GM15510 (cell line): Measurements from ENCODE around the gene FAM163B.

Source experiments
- POLR2A ChIP-seq: IDR thresholded peaks from 3 replicates; pipeline ENCODE4 v1.6.1; 2011; ENCODE audit warnings: borderline replicate concordance; ENCODE audit not compliant: insufficient read length; ENCODE audit errors: extremely low read depth

FAM163B gene

DNA sequence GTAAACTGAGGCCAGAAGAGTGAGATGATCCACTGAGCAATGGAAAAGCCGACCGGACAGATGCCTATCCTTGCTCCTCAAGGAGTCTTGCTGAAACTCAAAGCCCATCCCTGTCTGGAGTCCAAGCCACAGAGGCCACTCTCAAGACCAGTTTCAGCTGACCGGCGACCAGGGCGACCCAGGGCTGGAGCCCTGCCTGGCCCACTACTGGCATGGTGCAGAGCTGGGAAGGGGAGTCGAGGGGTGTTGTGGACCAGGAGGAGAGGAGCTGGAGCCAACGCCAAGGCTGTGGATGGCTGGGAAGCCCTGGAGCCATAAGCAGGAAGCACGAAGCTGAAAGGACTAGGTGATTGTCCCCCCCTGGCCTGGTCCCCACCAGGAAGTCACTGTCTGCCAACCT, 22.1 kb downstream of the FAM163B start:
- no peak for TF ChIP-seq POLR2A

DNA sequence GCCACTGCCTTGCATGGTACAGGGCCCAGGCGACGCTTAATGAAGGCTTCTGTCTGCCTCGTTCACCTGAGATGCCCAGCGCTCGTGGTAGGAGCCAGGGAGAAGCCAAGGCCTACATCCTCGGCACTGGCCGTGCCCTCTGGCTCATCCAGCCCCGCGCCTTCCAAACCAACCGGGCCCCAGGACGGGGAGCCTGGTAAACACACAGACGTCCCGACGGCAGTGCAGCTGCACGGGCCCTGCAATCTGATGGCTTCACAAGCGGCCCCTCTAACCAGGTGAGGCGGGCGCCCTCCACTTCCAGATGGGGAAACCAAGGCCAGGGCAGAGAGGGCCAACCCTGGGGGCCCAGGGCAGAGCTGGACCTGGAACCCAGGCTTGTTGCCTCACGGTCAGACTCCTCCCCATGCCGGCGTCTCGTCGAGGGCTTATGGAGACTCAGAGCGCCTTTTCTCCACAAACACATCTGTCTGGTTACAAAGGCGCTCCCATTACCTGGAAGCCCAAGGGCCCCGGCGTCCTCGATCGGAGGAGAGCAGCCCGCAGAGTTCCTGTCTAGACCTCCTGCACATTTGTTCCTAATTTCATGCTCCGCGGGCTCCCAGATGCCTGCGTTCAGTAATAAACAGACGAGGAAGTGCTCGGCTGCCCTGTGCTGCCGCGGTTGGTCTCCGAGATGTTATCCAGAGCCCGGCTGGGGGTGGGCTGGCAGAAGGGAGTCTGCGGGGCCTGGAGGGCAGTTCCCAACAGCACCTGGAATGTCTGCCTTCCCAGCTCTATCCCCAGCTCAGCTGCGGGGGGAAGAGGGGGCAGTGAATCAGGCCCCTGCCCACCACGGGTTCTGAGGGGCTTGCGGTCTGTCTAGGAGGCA, 23.5 kb downstream of the FAM163B start:
- no peak for TF ChIP-seq POLR2A

GRCh38 chr9:133584559-133585476, 24.4 kb downstream of the FAM163B start:
- no peak for TF ChIP-seq POLR2A

DNA sequence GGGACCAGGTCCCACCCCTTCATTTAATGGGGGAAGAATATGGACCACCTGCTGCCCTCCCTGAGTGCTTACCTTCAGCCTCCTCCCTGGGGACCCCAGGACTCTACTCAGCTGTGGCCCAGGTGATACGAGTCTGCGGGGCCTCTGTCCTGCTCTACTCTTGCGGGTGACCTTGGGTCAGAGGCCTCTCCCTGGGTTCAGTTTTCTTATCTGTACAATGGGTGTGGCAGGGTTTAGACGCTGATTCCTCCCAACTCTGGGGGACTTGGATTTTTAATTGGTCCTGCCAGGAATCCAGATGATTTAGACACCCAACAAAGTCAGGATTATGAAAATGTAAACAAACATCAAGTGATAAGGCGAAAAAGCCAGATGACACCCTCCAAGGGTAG, 25.0 kb downstream of the FAM163B start:
- no peak for TF ChIP-seq POLR2A

DNA sequence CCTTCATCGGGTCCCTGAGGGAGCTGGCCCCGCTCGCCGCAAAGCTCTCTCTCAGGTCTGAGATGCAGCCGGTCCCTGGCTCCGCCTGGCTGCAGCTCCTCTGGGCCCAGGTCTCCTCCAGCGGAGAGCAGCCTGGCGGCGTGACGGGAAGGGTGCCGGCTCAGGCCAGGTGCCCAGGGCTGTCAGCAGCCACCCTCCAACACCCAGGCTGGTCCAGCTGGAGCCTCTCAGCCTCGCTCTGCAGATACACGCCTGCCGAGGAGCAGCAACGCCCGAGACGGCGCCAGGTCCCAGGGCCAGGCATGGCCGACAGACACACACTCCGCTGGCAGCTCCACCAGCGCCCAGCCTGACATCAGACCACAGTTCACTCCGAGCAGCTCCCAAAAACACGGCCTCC, 25.6 kb downstream of the FAM163B start:
- no peak for TF ChIP-seq POLR2A

DNA sequence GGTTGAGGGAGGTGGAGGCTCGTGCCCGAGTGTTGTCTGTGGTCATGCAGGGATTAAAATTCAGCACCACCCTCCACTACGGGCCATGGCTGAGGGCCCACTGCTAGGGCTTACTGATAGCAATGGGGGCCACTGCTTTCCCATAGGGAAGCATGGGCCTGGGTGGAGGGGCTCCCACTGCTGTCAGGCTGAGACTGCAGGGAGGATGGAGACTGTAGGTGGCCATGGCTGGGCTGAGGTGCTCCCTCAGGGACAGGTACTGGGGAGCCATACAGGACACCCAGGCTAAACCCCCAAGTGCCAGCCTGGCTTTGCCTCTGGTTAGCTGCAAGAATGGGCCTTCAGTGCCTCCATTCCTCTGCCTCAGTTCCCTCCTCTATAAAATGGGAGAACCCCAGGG, 26.1 kb downstream of the FAM163B start:
- no peak for TF ChIP-seq POLR2A

GRCh38 chr9:133582501-133583045, 26.6 kb downstream of the FAM163B start:
- TF ChIP-seq POLR2A: no peak

DNA sequence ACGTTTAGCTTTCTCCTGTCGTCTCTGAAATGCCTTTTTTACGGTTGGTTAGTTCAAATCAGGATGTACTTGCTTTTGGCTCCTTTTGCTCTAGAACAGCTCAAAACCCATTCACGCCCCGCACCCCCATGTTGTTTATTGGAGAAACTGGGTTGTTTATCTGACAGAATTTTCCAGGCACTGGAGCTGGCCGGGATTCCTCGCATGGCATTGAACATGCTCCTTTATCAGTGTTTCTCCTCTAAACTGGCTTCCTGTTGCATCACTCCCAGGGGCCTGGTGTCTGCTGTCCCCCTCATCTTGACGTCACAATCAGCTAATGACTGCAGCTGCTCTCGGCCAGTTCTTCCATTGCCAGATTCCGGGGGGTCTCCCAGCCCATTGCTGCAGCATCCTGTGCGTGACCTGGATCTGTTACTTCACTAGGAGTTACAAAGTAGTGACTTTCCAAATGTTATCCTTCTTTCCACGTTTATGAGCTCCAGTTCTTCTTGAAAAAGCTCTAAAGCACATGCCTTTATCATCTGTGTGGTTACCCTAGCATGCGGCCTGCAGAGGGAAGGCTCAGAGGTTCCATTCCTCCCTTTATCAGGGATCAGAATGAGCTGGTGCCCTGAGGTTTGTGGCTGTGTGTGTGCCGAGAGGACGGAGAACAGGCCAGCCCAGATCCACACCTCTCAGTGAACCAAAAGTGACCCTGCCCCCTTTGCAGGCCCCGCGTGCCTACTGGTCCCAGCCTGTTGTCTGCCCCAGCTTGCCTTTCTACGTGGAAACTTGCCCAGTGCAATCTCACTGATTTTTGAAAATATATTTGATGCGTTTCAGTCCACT, 27.5 kb downstream of the FAM163B start:
- TF ChIP-seq POLR2A: no peak

GRCh38 chr9:133581011-133581410, 28.2 kb downstream of the FAM163B start:
- TF ChIP-seq POLR2A: no peak

- TF ChIP-seq POLR2A: no peak
Observed at GRCh38 chr9:133580419-133580738, 28.8 kb downstream of the FAM163B start.

DNA sequence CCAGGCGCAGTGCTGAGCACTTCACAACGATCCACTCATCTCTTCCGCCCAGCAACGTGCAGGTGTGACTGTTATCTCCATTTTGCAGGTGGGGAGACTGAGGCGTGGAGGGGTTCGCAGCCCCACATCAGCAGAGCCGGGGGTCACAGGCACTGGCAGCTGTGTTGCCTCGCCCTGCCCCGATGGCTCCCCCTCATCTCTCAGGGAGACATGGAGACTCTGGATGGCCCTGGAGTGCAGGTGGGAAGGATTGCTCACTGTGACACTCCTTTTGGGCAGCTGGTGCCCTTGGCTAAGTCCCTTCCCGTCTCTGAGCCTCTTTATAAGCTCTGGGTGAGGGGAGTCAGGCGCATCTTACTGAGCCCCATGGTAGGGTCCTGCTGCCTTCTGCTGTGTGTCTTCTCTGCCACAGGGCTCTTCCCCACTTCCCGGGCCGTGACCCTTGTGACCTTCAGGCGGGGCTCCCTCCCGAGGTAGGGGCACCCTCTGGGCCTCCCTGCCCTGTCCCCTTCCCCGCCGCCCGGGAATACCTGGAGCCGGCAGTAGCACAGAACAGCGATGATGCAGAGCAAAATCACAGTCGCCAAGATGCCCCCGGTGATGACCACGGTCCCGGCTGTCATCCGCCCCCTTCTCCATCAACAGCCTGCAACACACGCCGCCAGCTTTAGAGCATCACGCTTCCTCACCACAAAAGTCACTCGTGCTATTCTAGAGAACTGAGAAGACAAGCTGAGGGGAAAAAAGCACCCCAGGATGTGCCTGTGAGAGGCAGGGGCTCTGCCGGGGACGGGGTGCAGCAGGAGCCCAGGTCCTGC, 29.4 kb downstream of the FAM163B start:
- TF ChIP-seq POLR2A: no peak

DNA sequence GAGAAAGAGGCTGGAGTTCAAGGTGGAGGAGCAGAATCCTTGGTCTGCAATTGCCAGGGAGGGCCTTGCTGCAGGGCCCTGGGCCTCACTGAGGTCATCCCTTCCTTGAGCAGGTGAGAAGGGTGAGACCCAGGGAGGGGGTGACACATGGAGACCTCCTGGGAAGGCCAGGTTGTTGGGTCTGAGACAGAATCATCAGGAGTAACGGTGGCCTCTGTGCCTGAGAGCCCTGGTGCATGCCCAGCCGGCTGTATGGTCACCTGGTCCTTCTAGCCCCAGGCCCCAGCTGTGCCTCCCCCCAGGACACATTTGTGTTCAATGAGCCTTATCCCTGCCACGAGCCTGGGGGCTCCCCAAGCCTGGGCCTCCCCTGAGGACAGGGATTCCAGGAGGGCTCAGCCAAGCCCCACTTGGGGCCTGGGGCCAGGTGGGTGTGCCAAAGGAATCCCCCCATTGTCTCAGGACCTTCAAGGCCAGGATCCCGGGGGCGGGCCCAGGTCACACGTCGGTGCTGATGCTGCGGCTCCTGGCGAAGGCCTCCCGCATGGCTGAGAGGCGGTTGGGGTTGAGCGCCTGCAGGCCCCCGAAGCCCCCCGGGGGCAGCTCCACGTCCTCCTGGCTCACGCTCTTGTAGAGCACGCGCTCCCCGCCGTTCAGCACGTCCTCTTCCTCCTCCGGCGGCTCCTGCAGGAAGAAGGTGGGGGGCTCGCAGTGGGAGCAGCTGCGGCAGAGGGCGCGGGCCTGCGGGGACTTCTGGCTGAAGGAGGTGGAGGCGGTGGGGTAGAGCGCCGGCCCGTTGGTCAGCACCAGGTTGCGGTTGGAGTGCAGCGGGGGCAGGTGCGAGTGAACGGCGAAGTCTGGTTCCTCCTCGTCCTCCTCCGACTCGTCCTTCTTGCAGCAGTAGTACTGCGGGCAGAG, 30.4 kb downstream of the FAM163B start:
- TF ChIP-seq POLR2A: no peak

- TF ChIP-seq POLR2A: no peak
Observed at GRCh38 chr9:133577737-133578112, 31.5 kb downstream of the FAM163B start.

DNA sequence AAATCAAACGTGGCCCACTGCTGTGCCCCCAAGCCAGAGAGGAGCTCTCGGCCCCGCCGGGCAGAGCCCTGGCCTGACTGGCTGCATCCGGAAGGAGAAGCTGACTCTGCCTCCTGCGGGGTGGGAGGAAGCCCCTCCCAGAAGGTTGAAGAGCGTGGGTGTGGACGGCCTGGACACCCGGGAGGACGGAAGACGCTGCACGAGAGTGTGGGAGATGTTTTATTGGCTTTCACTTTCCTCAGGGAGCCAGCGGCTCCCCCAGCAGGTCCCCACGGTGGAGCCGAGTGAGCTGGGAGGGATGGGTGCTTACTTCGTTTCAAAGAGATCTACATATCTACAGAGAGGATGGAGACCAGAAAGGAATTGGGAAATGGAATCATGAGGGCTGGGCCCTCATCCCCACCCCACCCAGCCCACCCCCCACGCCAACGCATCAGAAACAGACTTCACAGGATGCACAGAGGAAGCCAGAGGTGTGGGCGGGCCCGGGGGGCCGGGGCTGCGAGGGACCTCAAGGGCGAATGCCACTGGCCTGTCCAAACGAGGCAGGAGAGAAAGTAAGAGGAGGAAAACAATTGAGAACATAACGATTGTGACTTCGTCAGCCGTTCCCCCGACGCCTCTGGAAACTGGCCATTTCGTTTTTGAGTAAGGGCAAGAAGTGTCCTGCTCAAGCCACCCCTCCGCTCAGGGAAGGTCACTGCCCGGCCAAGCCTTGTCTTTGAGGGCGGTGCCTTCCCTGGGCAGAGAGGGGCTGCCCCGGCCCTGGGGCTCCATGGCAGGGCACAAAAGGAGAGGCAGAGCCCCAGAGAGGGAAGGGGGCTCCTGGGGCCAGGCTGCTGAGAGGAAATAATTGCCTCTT, 32.1 kb downstream of the FAM163B start:
- no peak for TF ChIP-seq POLR2A
